ENCODE data around the gene PDE6D.

DNA sequence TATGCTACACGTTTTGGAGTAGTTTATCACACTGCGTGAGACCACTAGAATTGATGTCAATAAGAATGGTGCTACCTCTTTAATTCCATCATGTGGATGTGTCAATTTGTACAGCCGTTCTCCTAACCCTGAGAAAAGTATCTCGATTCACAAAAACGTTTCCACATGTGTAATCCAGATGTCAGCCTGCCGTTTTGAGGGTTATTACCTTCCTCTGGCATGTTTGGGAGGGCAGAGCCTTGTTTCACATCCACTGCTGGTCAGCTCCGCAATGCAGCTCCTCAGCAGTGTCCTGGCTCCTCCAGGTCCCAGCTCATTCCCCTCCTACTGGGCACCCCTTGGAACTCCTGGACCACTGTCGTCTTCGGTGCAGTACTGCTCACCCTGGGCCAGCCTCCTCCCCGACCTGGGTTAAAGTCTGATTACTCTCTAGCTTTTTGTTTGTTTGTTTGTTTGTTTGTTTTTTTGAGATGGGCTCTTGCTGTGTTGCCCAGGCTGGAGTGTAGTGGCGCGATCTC, 39.8 kb upstream of the PDE6D start:
- TF ChIP-seq, protein P1, sequence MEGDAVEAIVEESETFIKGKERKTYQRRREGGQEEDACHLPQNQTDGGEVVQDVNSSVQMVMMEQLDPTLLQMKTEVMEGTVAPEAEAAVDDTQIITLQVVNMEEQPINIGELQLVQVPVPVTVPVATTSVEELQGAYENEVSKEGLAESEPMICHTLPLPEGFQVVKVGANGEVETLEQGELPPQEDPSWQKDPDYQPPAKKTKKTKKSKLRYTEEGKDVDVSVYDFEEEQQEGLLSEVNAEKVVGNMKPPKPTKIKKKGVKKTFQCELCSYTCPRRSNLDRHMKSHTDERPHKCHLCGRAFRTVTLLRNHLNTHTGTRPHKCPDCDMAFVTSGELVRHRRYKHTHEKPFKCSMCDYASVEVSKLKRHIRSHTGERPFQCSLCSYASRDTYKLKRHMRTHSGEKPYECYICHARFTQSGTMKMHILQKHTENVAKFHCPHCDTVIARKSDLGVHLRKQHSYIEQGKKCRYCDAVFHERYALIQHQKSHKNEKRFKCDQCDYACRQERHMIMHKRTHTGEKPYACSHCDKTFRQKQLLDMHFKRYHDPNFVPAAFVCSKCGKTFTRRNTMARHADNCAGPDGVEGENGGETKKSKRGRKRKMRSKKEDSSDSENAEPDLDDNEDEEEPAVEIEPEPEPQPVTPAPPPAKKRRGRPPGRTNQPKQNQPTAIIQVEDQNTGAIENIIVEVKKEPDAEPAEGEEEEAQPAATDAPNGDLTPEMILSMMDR (IDR thresholded peaks at IDR 0.05), result no peak
- TF ChIP-seq POLR2A (IDR thresholded peaks at IDR 0.05), result no peak
